ENCODE data around the gene ADIPOR2.
"Not testable (repeated sequence)": the region's sequence is repeated elsewhere in the genome, so short reads cannot be mapped to it uniquely, and the experiment has no call there.

ADIPOR2 gene

DNA sequence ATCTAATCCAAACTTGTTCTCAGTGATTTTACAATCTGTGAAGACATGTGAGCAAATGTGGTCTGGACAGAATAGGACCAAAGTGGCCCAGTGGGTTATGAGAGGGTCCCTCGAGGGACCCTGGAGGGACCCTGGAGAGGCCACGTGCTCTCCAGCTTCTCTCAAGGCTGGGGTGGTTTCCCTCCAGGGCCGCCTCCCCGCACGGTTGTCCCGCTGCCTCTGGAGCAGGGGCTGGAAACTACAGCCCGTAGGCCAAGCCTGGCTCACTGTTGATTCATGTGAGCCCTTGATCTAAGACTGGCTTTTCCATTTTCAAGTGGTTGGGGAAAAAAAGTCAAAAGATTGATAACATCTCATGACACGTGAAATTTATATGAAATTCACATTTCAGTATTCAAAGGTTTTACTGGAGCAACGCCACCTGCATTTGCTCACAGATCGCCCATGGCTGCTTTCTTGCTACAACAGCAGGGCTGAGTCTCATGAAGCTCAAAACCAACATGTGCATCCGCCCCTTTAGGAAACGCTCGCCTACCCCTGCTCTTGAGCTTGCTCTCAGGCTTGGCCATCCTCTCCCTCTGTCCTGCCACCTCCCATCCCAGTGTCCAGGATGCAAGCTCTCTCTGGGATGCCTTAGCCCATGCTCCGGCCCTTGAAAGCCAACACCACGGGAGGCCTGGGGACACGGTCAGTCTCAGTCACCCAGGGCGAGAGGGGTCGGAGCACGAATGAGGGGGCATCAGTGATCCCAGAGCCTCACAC lies 117.3 kb downstream of the ADIPOR2 start:
- DNase-seq (ENCODE audit: extremely low spot score, insufficient read length, low read depth) (no peak), FAIRE-seq (no peak)

DNA sequence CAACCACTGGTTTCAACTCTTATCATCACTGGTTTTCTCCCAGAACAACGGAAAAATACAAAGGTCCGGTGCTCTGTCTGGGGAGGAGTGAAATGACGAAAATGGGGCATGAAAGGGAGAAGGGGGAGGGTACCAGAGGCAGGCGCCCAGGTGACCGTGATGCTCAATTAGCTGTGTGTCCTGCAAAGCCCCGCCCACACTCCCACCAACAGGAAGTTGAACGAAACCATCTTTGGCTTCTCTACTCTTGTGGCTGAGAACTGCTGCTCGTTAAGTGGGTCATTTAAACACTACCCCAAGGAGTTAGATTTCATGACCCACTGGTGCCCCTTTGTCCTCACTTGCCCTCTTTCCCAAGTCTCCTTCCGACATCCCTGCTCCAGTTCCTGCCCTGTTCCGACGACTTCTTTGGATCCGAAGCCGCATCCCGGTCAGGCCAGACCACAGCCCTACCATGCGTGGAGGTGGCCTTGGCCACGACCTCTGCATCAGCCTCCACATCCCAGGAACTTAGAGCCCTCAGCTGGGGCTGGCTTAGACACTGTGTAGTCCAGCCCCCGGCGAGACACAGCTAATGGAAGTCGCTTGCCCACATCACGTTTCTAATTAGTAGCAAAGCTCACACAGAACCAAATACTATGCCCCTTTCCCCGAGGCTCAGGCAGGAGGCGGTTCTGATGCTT lies 118.1 kb downstream of the ADIPOR2 start:
- FAIRE-seq: no peak

DNA sequence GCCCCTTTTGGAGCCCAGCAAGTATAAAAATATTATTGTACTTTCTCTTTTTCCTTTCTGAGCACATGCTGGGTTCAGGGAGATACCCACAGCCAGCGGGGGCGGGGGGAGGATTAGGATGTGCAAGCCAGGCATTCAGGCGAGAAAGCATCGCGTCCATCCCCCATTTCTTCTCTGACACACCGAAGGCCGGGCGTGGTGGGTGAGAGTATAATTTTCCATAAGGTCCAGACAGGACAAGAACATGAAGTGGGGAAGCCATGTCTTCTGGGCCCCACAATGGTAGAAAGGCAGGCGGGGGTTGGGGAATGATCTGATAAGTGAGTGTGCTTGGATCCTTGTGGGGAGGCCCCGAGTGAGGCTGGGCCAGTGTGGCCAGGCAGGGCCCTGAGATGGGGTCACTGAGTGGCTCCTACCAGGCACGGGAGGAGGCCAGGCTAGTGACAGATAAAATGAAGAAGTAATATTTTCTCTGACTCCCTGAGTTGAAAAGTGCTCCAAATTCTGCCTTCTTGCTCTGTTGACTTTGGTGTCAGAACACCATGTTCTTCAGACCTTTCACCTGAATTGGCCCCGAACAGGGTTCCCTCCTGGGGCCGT lies 118.8 kb downstream of the ADIPOR2 start:
- DNase-seq (ENCODE audit: extremely low spot score, insufficient read length, low read depth) (no peak), FAIRE-seq (no peak)

More for the DNA sequence above, 118.1 kb downstream of the ADIPOR2 start:
- no peak for DNase-seq (ENCODE audit: extremely low spot score, insufficient read length, low read depth)

- DNase-seq (ENCODE audit: extremely low spot score, insufficient read length, low read depth) (no peak), FAIRE-seq (no peak)
Observed at GRCh38 chr12:1810201-1810930, 119.5 kb downstream of the ADIPOR2 start.

DNA sequence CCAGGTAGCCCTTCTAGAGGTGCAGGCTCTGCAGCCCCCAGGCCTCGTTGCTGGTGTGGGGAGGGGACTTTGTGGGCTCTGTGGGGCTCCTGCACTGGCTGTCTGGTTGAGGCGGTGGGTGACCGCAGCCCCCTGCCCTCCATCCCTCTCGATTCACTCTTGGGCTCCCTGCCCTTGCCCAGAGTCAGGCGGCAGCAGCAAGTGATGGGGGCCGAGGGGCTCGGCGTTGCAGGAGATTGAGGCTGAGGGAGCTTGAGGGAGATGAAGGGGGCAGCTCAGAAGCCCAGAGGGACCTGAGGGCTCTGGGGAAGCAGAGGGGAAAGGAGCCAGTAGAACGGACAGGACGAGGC lies 120.0 kb downstream of the ADIPOR2 start:
- DNase-seq (ENCODE audit: extremely low spot score, insufficient read length, low read depth) (no peak), FAIRE-seq (no peak)

- no peak for DNase-seq (ENCODE audit: extremely low spot score, insufficient read length, low read depth)
Observed at GRCh38 chr12:1811281-1811947, 120.5 kb downstream of the ADIPOR2 start.

GRCh38 chr12:1811948-1812291 lies 121.0 kb downstream of the ADIPOR2 start:
- DNase-seq (ENCODE audit: extremely low spot score, insufficient read length, low read depth) (no peak), FAIRE-seq (no peak)

More at GRCh38 chr12:1811281-1811947, 120.5 kb downstream of the ADIPOR2 start:
- no peak for FAIRE-seq

DNA sequence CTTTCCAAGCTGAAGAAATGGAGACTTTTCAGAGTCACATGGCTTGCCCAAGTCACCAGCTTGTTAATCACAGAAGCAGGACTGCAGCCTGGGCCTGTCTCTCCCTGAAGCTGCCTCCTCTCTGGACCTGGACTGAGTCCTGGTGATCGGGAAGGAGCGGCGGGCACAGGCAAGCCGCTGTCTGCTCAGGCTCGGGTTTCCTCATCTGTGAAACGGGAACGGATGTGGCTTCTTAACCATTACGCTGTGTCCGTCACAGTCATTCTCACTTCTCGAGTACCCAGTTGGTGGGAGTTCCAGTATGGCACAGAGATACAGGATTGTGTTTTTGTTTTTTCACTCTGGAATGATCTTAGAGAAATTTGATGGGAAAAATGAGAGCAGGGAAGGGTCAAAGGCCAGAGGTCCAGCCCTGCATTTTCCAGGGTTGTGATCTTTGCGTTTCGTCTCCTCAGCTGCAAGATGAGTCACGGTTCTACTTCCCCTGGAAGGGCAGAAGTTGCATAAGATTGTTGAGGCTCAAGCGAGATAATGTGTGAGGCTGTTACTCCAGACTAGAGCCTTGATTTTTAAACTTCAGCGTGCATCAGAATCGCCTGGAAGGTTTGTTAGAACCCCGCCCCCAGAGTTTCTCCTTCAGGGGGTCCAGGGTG lies 121.9 kb downstream of the ADIPOR2 start:
- no peak for DNase-seq (ENCODE audit: extremely low spot score, insufficient read length, low read depth)

GRCh38 chr12:1814266-1814665 lies 123.4 kb downstream of the ADIPOR2 start:
- FAIRE-seq: no peak
- no peak for DNase-seq (ENCODE audit: extremely low spot score, insufficient read length, low read depth)

More for the DNA sequence above, 121.9 kb downstream of the ADIPOR2 start:
- FAIRE-seq: peak; percentile 73

DNA sequence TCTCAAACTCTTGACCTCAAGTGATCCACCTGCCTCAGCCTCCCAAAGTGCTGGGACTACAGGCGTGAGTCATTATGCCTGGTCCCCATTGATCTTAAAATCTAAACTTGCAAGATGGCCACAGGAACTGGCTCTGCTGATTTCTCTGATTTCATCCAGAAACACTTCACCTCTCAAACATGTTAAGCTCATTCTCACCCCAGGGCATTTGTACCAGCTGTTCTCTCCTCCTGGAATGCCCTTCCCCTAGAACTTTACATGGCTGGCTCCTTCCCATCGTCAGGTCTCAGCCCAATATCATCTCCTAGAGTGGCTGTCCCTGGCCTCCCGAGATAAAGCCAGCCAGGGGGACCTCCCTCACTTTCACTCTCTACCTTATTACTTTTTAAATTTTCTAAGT lies 124.2 kb downstream of the ADIPOR2 start:
- DNase-seq (ENCODE audit: extremely low spot score, insufficient read length, low read depth): no peak
- no peak for FAIRE-seq

DNA sequence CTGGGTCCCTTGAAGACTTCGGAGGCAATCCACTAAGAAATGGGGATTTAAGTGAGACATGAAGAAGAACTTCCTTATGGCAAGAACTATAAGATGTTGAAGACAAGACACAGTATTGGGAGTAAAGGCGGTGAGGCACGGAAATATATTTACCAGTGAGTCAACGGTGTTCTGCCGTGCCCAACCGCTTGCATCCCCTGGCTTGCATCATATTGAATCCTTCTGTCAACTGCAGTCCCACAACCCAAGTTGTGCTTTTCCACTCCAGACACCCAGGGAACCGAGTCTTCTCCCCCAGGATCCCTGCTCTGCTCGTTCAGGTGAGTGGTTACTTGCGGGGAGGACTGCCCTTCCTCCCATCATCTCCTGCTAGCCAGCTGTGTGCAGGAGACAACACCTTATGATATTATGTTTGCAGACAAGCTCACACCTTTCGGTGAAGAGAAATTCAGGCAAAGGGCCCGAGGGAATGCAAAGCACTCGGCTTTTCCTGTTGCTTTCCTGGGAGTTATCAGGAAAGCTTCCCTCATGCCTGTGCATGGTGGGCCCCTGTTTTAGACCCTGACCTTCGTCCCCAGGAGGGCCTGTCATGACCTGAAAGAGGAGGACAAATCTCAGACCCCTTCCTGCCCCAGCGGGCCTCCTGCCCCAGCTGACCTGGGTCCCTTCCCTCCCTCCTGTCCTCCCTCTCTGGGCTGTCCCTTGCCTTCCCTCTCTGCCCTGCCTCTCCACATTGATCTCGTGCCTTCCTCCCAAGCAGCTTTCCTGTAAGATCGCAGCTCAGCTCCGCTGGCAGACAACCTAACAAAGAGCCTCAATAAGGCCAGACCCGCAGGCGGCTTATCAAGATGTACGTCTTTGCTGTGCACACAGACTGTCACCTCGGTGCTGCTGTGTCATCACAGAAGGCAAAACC lies 125.2 kb downstream of the ADIPOR2 start:
- no peak for FAIRE-seq
- DNase-seq (ENCODE audit: extremely low spot score, insufficient read length, low read depth): no peak

DNA sequence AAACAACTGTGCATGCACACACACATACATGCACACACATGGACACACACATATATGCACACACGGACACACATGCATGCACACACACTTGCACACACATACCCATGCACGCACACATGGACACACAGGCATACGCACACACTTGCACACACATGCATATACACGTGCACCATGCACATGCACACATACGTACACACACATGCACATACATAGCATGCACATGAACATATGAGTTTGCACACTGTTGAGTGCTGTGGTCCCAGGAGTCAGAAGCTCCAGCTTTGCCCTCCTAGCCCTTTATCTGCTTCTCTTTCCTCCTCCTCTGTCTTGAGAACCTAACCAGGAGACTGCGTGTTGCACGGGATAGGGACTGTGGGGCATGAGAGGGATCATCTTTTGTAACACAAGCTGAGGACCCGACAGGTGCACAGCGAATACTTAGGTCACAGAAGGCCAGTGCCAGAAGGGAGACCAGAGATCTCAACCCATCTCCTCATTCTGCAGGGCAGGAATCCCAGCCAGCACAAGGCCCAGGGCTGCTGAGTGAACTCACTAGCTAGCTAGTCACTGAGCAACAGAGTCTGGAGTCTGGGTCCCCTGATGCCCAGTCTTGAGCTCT lies 126.0 kb downstream of the ADIPOR2 start:
- DNase-seq (ENCODE audit: extremely low spot score, insufficient read length, low read depth): no peak
- no peak for FAIRE-seq

GRCh38 chr12:1817928-1818327 lies 127.1 kb downstream of the ADIPOR2 start:
- FAIRE-seq; DNase-seq (ENCODE audit: extremely low spot score, insufficient read length, low read depth): not testable (repeated sequence)

DNA sequence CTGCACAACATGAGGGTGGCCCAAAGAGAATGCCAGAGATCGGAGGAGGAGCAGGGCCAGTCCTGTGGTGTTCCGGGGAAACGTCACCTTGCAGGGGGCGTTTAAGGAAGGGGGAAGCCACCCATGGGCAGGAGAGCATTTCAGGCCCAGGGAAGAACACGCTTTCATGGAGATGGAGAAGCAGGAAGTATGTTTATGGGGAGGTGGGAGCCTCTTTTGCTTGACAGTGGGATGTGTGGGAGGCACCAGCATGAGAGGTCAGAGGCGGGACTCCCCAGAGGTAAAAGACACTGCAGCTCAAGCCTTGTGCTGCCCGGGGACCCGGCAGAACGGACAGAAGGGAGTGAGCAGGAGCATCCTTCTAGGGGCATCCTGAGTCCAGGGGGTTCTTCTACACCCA lies 128.2 kb downstream of the ADIPOR2 start:
- DNase-seq (ENCODE audit: extremely low spot score, insufficient read length, low read depth): no peak
- no peak for FAIRE-seq

GRCh38 chr12:1819571-1819970 lies 128.7 kb downstream of the ADIPOR2 start:
- FAIRE-seq (no peak), DNase-seq (ENCODE audit: extremely low spot score, insufficient read length, low read depth) (no peak)

GRCh38 chr12:1820191-1820895 lies 129.5 kb downstream of the ADIPOR2 start, which contains the start of gene LRTM2:
TSS of gene LRTM2 (plus strand) at chr12:1820565. CDS start at chr12:1828149, 7,584 bp downstream.
- FAIRE-seq (no peak), DNase-seq (ENCODE audit: extremely low spot score, insufficient read length, low read depth) (no peak)

- DNase-seq (ENCODE audit: extremely low spot score, insufficient read length, low read depth) (no peak), FAIRE-seq (no peak)
Observed at GRCh38 chr12:1820896-1821291, 130.0 kb downstream of the ADIPOR2 start.

Data from GM18507 (cell line).